NCI-H748 (cell line): Measurements from ENCODE around the gene POLR2B.
"Not testable (repeated sequence)": the region's sequence is repeated elsewhere in the genome, so short reads cannot be mapped to it uniquely, and the experiment has no call there.

Source experiments
- DNase-seq: peaks from one replicate; lab custom pipeline; 2025; ENCODE audit not compliant: unreplicated experiment; lab: John Stamatoyannopoulos, UW

POLR2B gene

GRCh38 chr4:57051095-57051494 lies 72.4 kb downstream of the POLR2B start:
- DNase-seq: no peak

- DNase-seq: no peak
Observed at GRCh38 chr4:57051524-57051923, 72.8 kb downstream of the POLR2B start.

GRCh38 chr4:57053508-57053907 lies 74.8 kb downstream of the POLR2B start:
- no peak for DNase-seq

GRCh38 chr4:57055886-57056285 lies 77.2 kb downstream of the POLR2B start:
- no peak for DNase-seq

- no peak for DNase-seq
Observed at GRCh38 chr4:57059890-57060716, 81.4 kb downstream of the POLR2B start.

GRCh38 chr4:57060717-57061067 lies 82.0 kb downstream of the POLR2B start:
- DNase-seq: not testable (repeated sequence)

- DNase-seq: no peak
Observed at GRCh38 chr4:57061395-57061794, 82.7 kb downstream of the POLR2B start.

- DNase-seq: no peak
Observed at GRCh38 chr4:57063518-57063917, 84.8 kb downstream of the POLR2B start.

- DNase-seq: no peak
Observed at GRCh38 chr4:57064120-57064519, 85.4 kb downstream of the POLR2B start.

GRCh38 chr4:57064811-57065711 lies 86.4 kb downstream of the POLR2B start:
- DNase-seq: no peak

GRCh38 chr4:57065730-57066482 lies 87.2 kb downstream of the POLR2B start:
- DNase-seq: no peak

- no peak for DNase-seq
Observed at GRCh38 chr4:57068237-57068981, 89.7 kb downstream of the POLR2B start.

GRCh38 chr4:57070461-57070860 lies 91.8 kb downstream of the POLR2B start:
- DNase-seq: no peak

GRCh38 chr4:57071326-57071725 lies 92.6 kb downstream of the POLR2B start:
- DNase-seq: no peak

GRCh38 chr4:57073559-57073958 lies 94.9 kb downstream of the POLR2B start:
- DNase-seq: no peak

GRCh38 chr4:57074744-57075143 lies 96.0 kb downstream of the POLR2B start:
- no peak for DNase-seq

- no peak for DNase-seq
Observed at GRCh38 chr4:57075367-57075766, 96.7 kb downstream of the POLR2B start.

GRCh38 chr4:57076646-57077045 lies 98.0 kb downstream of the POLR2B start:
- DNase-seq: no peak

GRCh38 chr4:57077550-57078343 lies 99.1 kb downstream of the POLR2B start:
- no peak for DNase-seq
